GM23338 (cell line): Measurements from ENCODE around the gene SEH1L.

Experiments used
- CREB1 ChIP-seq: fragments of 250-450 bp; sonication (Bioruptor Pico); IDR thresholded peaks from 2 replicates; pipeline ENCODE4 v1.5.0; 2020; ENCODE audit warnings: low read depth, mild to moderate bottlenecking, moderate library complexity
- CTCF ChIP-seq, 2 experiments: fragments of 200-600 bp in 1 of 2; sonication (generic) in 1 of 2; conservative IDR thresholded peaks; 2 replicates each; pipeline versions ENCODE4 v1.5.1 to v1.6.1; 2016 to 2017; ENCODE audit warnings: antibody characterized with exemption in 2 of 2, low read depth in 2 of 2, mild to moderate bottlenecking in 2 of 2, moderate library complexity in 1 of 2
- ETS1 ChIP-seq: IDR thresholded peaks from 2 replicates; pipeline ENCODE4 v1.6.1; 2016; ENCODE audit warnings: antibody characterized with exemption
- EZH2 ChIP-seq: fragments of 200-600 bp; sonication (generic); IDR thresholded peaks from one replicate; pipeline ENCODE4 v1.8.0; 2017; ENCODE audit warnings: antibody characterized with exemption, mild to moderate bottlenecking, low read depth; ENCODE audit not compliant: unreplicated experiment
- EZH2phosphoT487 ChIP-seq: fragments of 200-600 bp; sonication (generic); IDR thresholded peaks from one replicate; pipeline ENCODE4 v1.8.1; 2018; ENCODE audit warnings: antibody characterized with exemption; ENCODE audit not compliant: unreplicated experiment
- JUNB ChIP-seq: IDR thresholded peaks from one replicate; pipeline ENCODE4 v1.6.1; 2016; ENCODE audit warnings: antibody characterized with exemption; ENCODE audit not compliant: unreplicated experiment
- NANOG ChIP-seq: IDR thresholded peaks from 2 replicates; pipeline ENCODE4 v1.6.1; 2016; ENCODE audit warnings: antibody characterized with exemption, borderline replicate concordance
- POLR2AphosphoS5 ChIP-seq: IDR thresholded peaks from 2 replicates; pipeline ENCODE4 v1.6.1; 2016; ENCODE audit warnings: antibody characterized with exemption, low read depth
- REST ChIP-seq: IDR thresholded peaks from one replicate; pipeline ENCODE4 v1.6.1; 2018; ENCODE audit warnings: antibody characterized with exemption; ENCODE audit not compliant: unreplicated experiment
- STAT1 ChIP-seq: IDR thresholded peaks from one replicate; pipeline ENCODE4 v1.6.1; 2016; ENCODE audit warnings: antibody characterized with exemption; ENCODE audit not compliant: unreplicated experiment
- ZNF331 ChIP-seq: fragments of 250-450 bp; sonication (Bioruptor Pico); IDR thresholded peaks from 2 replicates; pipeline ENCODE4 v1.5.0; 2020; ENCODE audit warnings: low read depth, mild to moderate bottlenecking, moderate library complexity

GRCh38 chr18:13011719-13012118, 63.9 kb downstream of the SEH1L start:
- TF ChIP-seq POLR2AphosphoS5, result no peak
- TF ChIP-seq CTCF (conservative IDR thresholded peaks at IDR 0.05; ENCODE audit: low read depth in 2 of 2), result no peak
- no peak for TF ChIP-seq EZH2
- no peak for TF ChIP-seq STAT1
- TF ChIP-seq ZNF331 (CRISPR knock-in tag), result no peak
- TF ChIP-seq JUNB, result no peak
- no peak for TF ChIP-seq EZH2phosphoT487
- no peak for TF ChIP-seq CREB1
- TF ChIP-seq NANOG, result no peak
- no peak for TF ChIP-seq REST
- no peak for TF ChIP-seq ETS1
